ENCODE results near the gene PON3. TPM values are rescaled to one million over a fixed set of nuclear protein-coding genes. Genes with fewer than 3 reads are reported as not detected.

PON3 gene
- total RNA-seq, 2 experiments from 2014 or later, result not detected

DNA sequence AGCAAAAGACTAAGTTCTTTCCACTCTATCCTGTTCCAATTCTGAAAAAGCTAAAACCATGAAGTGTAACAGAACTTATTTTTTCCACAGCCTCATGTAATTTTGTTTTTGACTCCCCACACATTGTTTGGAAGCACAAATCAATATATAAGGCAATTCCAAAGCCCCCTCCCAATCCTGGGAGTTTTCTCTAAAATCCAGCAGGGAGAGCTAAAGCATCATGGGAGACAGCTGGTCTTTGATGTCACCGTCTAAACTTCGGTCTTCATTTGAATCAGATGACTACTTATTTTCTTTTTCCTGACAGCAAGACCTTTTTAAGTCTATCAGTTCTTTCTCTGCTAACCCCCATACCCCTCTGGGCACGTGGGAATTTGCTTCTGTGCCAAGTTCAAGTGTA, 38.6 kb downstream of the PON3 start:
- POLR2A ChIA-PET, result no interaction called here
- no peaks in the 10 kb centered on the region for H3K36me3 ChIP-seq (ENCODE audit: insufficient read depth, low read length)
- no peaks in the 10 kb centered on the region for H3K4me1 ChIP-seq (ENCODE audit: insufficient read depth, low read length, poor library complexity, severe bottlenecking)
- DNase-seq (ENCODE audit: low spot score), result no peak
- H3K4me2 ChIP-seq (ENCODE audit: low read length), result no peak overlapping the region
- H4K20me1 ChIP-seq (ENCODE audit: insufficient read depth, low read length), result no peaks in the 10 kb centered on the region
- TF ChIP-seq EZH2phosphoT487 (IDR thresholded peaks at IDR 0.05; ENCODE audit: borderline replicate concordance, low read depth, low read length), result no peak
- TF ChIP-seq, protein P1, sequence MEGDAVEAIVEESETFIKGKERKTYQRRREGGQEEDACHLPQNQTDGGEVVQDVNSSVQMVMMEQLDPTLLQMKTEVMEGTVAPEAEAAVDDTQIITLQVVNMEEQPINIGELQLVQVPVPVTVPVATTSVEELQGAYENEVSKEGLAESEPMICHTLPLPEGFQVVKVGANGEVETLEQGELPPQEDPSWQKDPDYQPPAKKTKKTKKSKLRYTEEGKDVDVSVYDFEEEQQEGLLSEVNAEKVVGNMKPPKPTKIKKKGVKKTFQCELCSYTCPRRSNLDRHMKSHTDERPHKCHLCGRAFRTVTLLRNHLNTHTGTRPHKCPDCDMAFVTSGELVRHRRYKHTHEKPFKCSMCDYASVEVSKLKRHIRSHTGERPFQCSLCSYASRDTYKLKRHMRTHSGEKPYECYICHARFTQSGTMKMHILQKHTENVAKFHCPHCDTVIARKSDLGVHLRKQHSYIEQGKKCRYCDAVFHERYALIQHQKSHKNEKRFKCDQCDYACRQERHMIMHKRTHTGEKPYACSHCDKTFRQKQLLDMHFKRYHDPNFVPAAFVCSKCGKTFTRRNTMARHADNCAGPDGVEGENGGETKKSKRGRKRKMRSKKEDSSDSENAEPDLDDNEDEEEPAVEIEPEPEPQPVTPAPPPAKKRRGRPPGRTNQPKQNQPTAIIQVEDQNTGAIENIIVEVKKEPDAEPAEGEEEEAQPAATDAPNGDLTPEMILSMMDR (conservative IDR thresholded peaks at IDR 0.05; ENCODE audit: low read length), result no peak
- BruUV-seq (replicated peaks), result no TSS peak
- no peaks in the 10 kb centered on the region for H3K79me2 ChIP-seq (ENCODE audit: insufficient read depth, low read depth, low read length)
- no peak overlapping the region for H3K4me3 ChIP-seq (ENCODE audit: low read depth, low read length, poor library complexity, severe bottlenecking)
- intact Hi-C loops (cut with micrococcal nuclease; ENCODE audit: unreplicated experiment), result no loop called here
- H3K9me3 ChIP-seq (ENCODE audit: low read length), result no peaks in the 10 kb centered on the region
- H3K27ac ChIP-seq (ENCODE audit: low read depth, low read length, poor library complexity, severe bottlenecking), result no peak overlapping the region
- H2AFZ ChIP-seq (ENCODE audit: low read length), result no peak overlapping the region
- CTCF ChIA-PET (ENCODE audit: unreplicated experiment), result no interaction called here
- no peaks in the 10 kb centered on the region for H3K9me2 ChIP-seq (ENCODE audit: insufficient read depth, low read length)

DNA sequence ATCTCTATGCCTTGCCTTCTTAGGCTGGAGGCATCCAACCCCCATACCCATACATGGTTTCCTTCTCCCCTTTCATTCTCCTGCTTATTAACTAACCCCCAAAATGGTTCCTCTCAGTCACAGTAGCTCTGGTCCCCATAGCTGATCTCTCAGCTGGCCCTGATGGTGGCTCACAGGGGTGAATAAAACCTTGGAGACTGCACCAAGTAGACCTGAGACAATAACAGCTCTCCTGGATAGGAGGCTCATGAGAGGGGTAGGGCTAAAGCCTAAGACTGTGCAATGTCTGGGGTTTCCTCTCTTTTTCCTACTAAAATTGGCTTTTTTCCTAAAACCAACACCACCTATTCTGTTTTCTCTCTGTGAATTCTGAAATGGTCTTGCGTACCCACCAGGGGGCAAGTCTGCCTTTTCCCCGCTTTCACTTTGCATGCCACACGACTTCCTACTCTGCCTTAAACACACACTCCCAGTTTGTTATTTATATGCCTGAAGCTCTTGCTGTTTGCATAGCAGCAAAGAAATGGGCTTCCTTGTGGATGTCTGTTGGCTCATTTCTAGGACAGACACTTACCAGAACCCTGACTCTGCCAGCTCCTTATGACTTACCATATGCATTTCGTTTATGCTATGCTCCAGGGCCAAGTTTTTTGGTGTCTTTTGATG, 53.4 kb downstream of the PON3 start:
- CTCF ChIA-PET (ENCODE audit: unreplicated experiment), result no interaction called here
- no peak for DNase-seq (ENCODE audit: low spot score)
- POLR2A ChIA-PET, result interaction anchor here (0.6 kb wide), 1 partner anchor 48 kb away, joined by 4 read pairs; no protein-coding TSS in a partner anchor
- Histone ChIP-seq H3K4me3 (ENCODE audit: low read depth, low read length, poor library complexity, severe bottlenecking) (no peak overlapping the region), H3K9me2 (ENCODE audit: insufficient read depth, low read length) (no peaks in the 10 kb centered on the region), H3K27ac (ENCODE audit: low read depth, low read length, poor library complexity, severe bottlenecking) (no peak overlapping the region), H3K4me2 (ENCODE audit: low read length) (no peak overlapping the region), H4K20me1 (ENCODE audit: insufficient read depth, low read length) (no peaks in the 10 kb centered on the region), H3K36me3 (ENCODE audit: insufficient read depth, low read length) (no peaks in the 10 kb centered on the region), H3K79me2 (ENCODE audit: insufficient read depth, low read depth, low read length) (no peaks in the 10 kb centered on the region), H2AFZ (ENCODE audit: low read length) (no peak overlapping the region), H3K9me3 (ENCODE audit: low read length) (no peaks in the 10 kb centered on the region), H3K4me1 (ENCODE audit: insufficient read depth, low read length, poor library complexity, severe bottlenecking) (no peaks in the 10 kb centered on the region)
- TF ChIP-seq, protein P1 (conservative IDR thresholded peaks at IDR 0.05; ENCODE audit: low read length), result no peak
- no peak for TF ChIP-seq EZH2phosphoT487 (IDR thresholded peaks at IDR 0.05; ENCODE audit: borderline replicate concordance, low read depth, low read length)
- no TSS peak for BruUV-seq (replicated peaks)
- intact Hi-C loops (cut with micrococcal nuclease; ENCODE audit: unreplicated experiment), result no loop called here

DNA sequence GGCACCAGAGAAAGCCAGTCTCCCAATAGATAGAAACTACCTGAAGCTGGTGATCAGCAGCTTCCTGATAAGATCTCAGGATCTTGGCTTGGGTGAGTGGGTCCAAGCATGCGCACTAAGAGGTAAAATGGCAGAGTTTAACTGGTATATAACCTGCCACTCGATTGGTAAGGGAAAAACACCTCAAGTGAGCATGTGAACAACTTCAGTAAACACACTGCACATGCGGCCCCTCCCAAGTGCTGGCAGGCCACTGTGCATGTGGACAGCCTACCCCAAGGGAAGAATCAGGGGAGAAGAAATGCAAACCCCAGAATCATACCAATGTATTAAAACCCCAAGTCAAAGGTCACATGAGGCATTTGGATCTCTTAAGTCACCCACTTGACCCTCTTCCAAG, 54.1 kb downstream of the PON3 start:
- Histone ChIP-seq H3K4me2 (ENCODE audit: low read length) (no peak overlapping the region), H3K36me3 (ENCODE audit: insufficient read depth, low read length) (no peaks in the 10 kb centered on the region), H3K27ac (ENCODE audit: low read depth, low read length, poor library complexity, severe bottlenecking) (no peak overlapping the region), H3K79me2 (ENCODE audit: insufficient read depth, low read depth, low read length) (no peaks in the 10 kb centered on the region), H3K9me2 (ENCODE audit: insufficient read depth, low read length) (no peaks in the 10 kb centered on the region), H2AFZ (ENCODE audit: low read length) (no peak overlapping the region), H3K9me3 (ENCODE audit: low read length) (no peaks in the 10 kb centered on the region), H3K4me3 (ENCODE audit: low read depth, low read length, poor library complexity, severe bottlenecking) (no peak overlapping the region), H3K4me1 (ENCODE audit: insufficient read depth, low read length, poor library complexity, severe bottlenecking) (no peaks in the 10 kb centered on the region), H4K20me1 (ENCODE audit: insufficient read depth, low read length) (no peaks in the 10 kb centered on the region)
- BruUV-seq (replicated peaks), result no TSS peak
- no peak for TF ChIP-seq EZH2phosphoT487 (IDR thresholded peaks at IDR 0.05; ENCODE audit: borderline replicate concordance, low read depth, low read length)
- TF ChIP-seq, protein P1 (conservative IDR thresholded peaks at IDR 0.05; ENCODE audit: low read length), result no peak
- no peak for DNase-seq (ENCODE audit: low spot score)
- intact Hi-C loops (cut with micrococcal nuclease; ENCODE audit: unreplicated experiment), result no loop called here
- CTCF ChIA-PET (ENCODE audit: unreplicated experiment), result no interaction called here
- POLR2A ChIA-PET, result interaction anchor here (0.6 kb wide), 1 partner anchor 48 kb away, joined by 4 read pairs; no protein-coding TSS in a partner anchor

Data from OCI-LY7 (cell line).